ENCODE results near the gene OOSP2. TPM values are rescaled to one million over a fixed set of nuclear protein-coding genes. Genes with fewer than 3 reads are reported as not detected.

The OOSP2 gene
- total and polyA plus RNA-seq, 2 donors (not counting 1 experiment from before 2014, with no cell fraction given), result not detected

DNA sequence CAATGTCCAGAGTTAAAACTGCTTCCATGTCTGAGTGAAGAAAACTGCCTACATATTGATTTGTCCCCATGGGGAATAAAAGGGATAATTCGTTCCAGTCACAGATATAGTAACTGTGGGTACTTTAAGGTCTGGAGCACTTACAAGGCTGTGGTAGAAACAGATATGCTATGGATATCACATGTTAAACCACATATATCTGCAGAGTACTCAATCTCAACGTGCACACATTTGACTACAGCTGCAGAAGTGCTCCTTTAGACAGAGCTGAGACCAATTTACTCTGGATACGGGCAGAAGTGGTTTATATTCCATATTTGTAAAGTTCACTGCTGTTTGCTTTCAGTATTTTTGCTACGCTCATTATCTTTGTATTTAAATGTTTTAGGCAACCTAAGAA, 38.5 kb downstream of the OOSP2 start:
- no peak for ATAC-seq (ENCODE audit: low read depth)
- intact Hi-C loops (cut with micrococcal nuclease), result no loop called here
- no peaks in the 10 kb centered on the region for H3K27me3 ChIP-seq (replicated peaks in 1 of 4; ENCODE audit: control extremely low read depth in 1 of 4, control insufficient read depth in 3 of 4, insufficient read depth in 4 of 4, low read length in 3 of 4)
- no peak overlapping the region for H3K9ac ChIP-seq (ENCODE audit: low read length)
- Mint-ChIP-seq H3K9me3 (ENCODE audit: insufficient read depth) (peaks cover 2% of the 10 kb centered on the region), H3K4me1 (no peaks in the 10 kb centered on the region), H3K27me3 (peaks cover 14% of the 10 kb centered on the region), H3K4me3 (no peak overlapping the region), H3K27ac (no peak overlapping the region)
- no peaks in the 10 kb centered on the region for H3K4me1 ChIP-seq (ENCODE audit: control insufficient read depth in 2 of 2, insufficient read depth in 2 of 2, low read length in 2 of 2)
- no peak overlapping the region for H3K4me3 ChIP-seq (ENCODE audit: control extremely low read depth in 1 of 5, extremely low read depth in 1 of 5, insufficient read depth in 1 of 5, low read depth in 2 of 5, low read length in 4 of 5)
- no peak overlapping the region for H3K27ac ChIP-seq (ENCODE audit: low read length in 2 of 2)
- no peaks in the 10 kb centered on the region for H3K79me2 ChIP-seq (ENCODE audit: control insufficient read depth, insufficient read depth, low read length)
- CTCF ChIA-PET, result no interaction called here
- no peak for TF ChIP-seq EZH2 (IDR thresholded peaks at IDR 0.05; ENCODE audit: borderline replicate concordance, insufficient read depth, low read depth, low read length, poor library complexity, severe bottlenecking)
- TF ChIP-seq, protein P1, sequence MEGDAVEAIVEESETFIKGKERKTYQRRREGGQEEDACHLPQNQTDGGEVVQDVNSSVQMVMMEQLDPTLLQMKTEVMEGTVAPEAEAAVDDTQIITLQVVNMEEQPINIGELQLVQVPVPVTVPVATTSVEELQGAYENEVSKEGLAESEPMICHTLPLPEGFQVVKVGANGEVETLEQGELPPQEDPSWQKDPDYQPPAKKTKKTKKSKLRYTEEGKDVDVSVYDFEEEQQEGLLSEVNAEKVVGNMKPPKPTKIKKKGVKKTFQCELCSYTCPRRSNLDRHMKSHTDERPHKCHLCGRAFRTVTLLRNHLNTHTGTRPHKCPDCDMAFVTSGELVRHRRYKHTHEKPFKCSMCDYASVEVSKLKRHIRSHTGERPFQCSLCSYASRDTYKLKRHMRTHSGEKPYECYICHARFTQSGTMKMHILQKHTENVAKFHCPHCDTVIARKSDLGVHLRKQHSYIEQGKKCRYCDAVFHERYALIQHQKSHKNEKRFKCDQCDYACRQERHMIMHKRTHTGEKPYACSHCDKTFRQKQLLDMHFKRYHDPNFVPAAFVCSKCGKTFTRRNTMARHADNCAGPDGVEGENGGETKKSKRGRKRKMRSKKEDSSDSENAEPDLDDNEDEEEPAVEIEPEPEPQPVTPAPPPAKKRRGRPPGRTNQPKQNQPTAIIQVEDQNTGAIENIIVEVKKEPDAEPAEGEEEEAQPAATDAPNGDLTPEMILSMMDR (IDR thresholded peaks at IDR 0.05), result no peak
- H2AFZ ChIP-seq (ENCODE audit: insufficient read depth, low read depth, low read length, poor library complexity, severe bottlenecking), result no peak overlapping the region
- peaks cover 0 to 11% (median 0%) of the 10 kb centered on the region in 3 donors for H3K9me3 ChIP-seq (ENCODE audit: control extremely low read depth in 1 of 3, control insufficient read depth in 2 of 3, insufficient read depth in 1 of 3, low read length in 2 of 3)
- no peaks in the 10 kb centered on the region for H3K36me3 ChIP-seq (replicated peaks in 1 of 2; ENCODE audit: control extremely low read depth in 1 of 2, control insufficient read depth in 1 of 2, extremely low read depth in 1 of 2, insufficient read depth in 2 of 2, low read length in 1 of 2)
- no peak for DNase-seq
- no peak overlapping the region for H3K4me2 ChIP-seq (replicated peaks; ENCODE audit: low read depth, low read length, poor library complexity, severe bottlenecking)
- POLR2A ChIA-PET, result no interaction called here
- no CpG with 5 or more reads among the region's 4 CpGs for WGBS (ENCODE audit: insufficient coverage)
- no peaks in the 10 kb centered on the region for H4K20me1 ChIP-seq (ENCODE audit: control insufficient read depth, insufficient read depth, low read length, poor library complexity, severe bottlenecking)

DNA sequence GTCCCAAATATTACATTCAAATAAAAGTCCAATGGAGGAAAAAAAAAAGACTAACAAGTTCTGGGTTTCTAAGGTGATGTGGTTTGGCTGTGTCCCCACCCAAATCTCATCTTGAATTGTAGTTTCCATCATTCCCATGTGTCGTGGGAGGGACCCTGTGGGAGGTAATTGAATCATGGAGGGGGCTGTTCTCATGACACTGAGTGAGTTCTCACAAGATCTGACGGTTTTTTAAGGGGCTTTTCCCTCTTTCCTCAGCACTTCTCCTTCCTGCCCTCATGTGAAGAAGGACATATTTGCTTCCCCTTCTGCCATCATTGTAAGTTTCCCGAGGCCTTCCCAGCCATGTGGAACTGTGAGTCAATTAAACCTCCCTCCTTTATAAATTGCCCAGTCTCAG, 40.3 kb downstream of the OOSP2 start:
- H3K4me3 ChIP-seq (ENCODE audit: control extremely low read depth in 1 of 5, extremely low read depth in 1 of 5, insufficient read depth in 1 of 5, low read depth in 2 of 5, low read length in 4 of 5), result no peak overlapping the region
- H3K9me3 ChIP-seq (ENCODE audit: control extremely low read depth in 1 of 3, control insufficient read depth in 2 of 3, insufficient read depth in 1 of 3, low read length in 2 of 3), result peaks cover 0 to 8% (median 0%) of the 10 kb centered on the region in 3 donors
- H3K9me3 Mint-ChIP-seq (ENCODE audit: insufficient read depth), result peaks cover 2% of the 10 kb centered on the region
- no peak for ATAC-seq (ENCODE audit: low read depth)
- H3K27ac Mint-ChIP-seq, result no peak overlapping the region
- WGBS (ENCODE audit: insufficient coverage), result no CpG with 5 or more reads among the region's 3 CpGs
- no peak overlapping the region for H3K9ac ChIP-seq (ENCODE audit: low read length)
- H3K27ac ChIP-seq (ENCODE audit: low read length in 2 of 2), result no peak overlapping the region
- no peak for DNase-seq
- H2AFZ ChIP-seq (ENCODE audit: insufficient read depth, low read depth, low read length, poor library complexity, severe bottlenecking), result no peak overlapping the region
- no peak for TF ChIP-seq EZH2 (IDR thresholded peaks at IDR 0.05; ENCODE audit: borderline replicate concordance, insufficient read depth, low read depth, low read length, poor library complexity, severe bottlenecking)
- TF ChIP-seq, protein P1 (IDR thresholded peaks at IDR 0.05), result no peak
- no peak overlapping the region for H3K4me3 Mint-ChIP-seq
- POLR2A ChIA-PET, result no interaction called here
- H3K4me1 ChIP-seq (ENCODE audit: control insufficient read depth in 2 of 2, insufficient read depth in 2 of 2, low read length in 2 of 2), result no peaks in the 10 kb centered on the region
- H3K36me3 ChIP-seq (replicated peaks in 1 of 2; ENCODE audit: control extremely low read depth in 1 of 2, control insufficient read depth in 1 of 2, extremely low read depth in 1 of 2, insufficient read depth in 2 of 2, low read length in 1 of 2), result no peaks in the 10 kb centered on the region
- CTCF ChIA-PET, result no interaction called here
- peaks cover 0 to 4% (median 0%) of the 10 kb centered on the region in 4 experiments for H3K27me3 ChIP-seq (replicated peaks in 1 of 4; ENCODE audit: control extremely low read depth in 1 of 4, control insufficient read depth in 3 of 4, insufficient read depth in 4 of 4, low read length in 3 of 4)
- no peak overlapping the region for H3K4me2 ChIP-seq (replicated peaks; ENCODE audit: low read depth, low read length, poor library complexity, severe bottlenecking)
- no peaks in the 10 kb centered on the region for H4K20me1 ChIP-seq (ENCODE audit: control insufficient read depth, insufficient read depth, low read length, poor library complexity, severe bottlenecking)
- H3K79me2 ChIP-seq (ENCODE audit: control insufficient read depth, insufficient read depth, low read length), result no peaks in the 10 kb centered on the region
- H3K4me1 Mint-ChIP-seq, result no peaks in the 10 kb centered on the region
- intact Hi-C loops (cut with micrococcal nuclease), result no loop called here
- H3K27me3 Mint-ChIP-seq, result peaks cover 19% of the 10 kb centered on the region
